ENCODE measurements around the gene FBL.

FBL gene

GRCh38 chr19:39830847-39831246 lies 15.3 kb downstream of the FBL start:
- peaks cover 69% of the 10 kb centered on the region for H4K20me1 ChIP-seq
- H3K4me1 ChIP-seq, result peaks cover 49% of the 10 kb centered on the region
- H3K4me3 ChIP-seq, result no peak overlapping the region
- H3K9ac ChIP-seq, result no peak overlapping the region
- H3K27me3 ChIP-seq, result no peaks in the 10 kb centered on the region; the same call in 1 of the 2 replicates
- no peak for TF ChIP-seq Cebpa-rat (IDR thresholded peaks at IDR 0.05)
- H3K36me3 ChIP-seq, result peaks cover 76% of the 10 kb centered on the region
- no peak overlapping the region for H3K4me2 ChIP-seq
- no peak overlapping the region for H3K27ac ChIP-seq
- H3K9me3 ChIP-seq, result no peaks in the 10 kb centered on the region

GRCh38 chr19:39830406-39830805 lies 15.8 kb downstream of the FBL start:
- H3K9ac ChIP-seq, result no peak overlapping the region
- peaks cover 64% of the 10 kb centered on the region for H4K20me1 ChIP-seq
- peaks cover 49% of the 10 kb centered on the region for H3K4me1 ChIP-seq
- TF ChIP-seq Cebpa-rat (IDR thresholded peaks at IDR 0.05), result no peak
- H3K36me3 ChIP-seq, result peaks cover 76% of the 10 kb centered on the region
- H3K4me3 ChIP-seq, result no peak overlapping the region
- no peaks in the 10 kb centered on the region; the same call in 1 of the 2 replicates for H3K27me3 ChIP-seq
- H3K27ac ChIP-seq, result no peak overlapping the region
- H3K9me3 ChIP-seq, result no peaks in the 10 kb centered on the region
- no peak overlapping the region for H3K4me2 ChIP-seq

GRCh38 chr19:39829702-39830275 lies 16.4 kb downstream of the FBL start:
- Histone ChIP-seq H3K4me1 (peaks cover 52% of the 10 kb centered on the region), H3K9ac (no peak overlapping the region), H4K20me1 (peaks cover 58% of the 10 kb centered on the region), H3K9me3 (no peaks in the 10 kb centered on the region), H3K27ac (no peak overlapping the region), H3K4me2 (peak overlapping the region; percentile 1; the same call in 1 of the 2 replicates), H3K27me3 (no peaks in the 10 kb centered on the region; the same call in 1 of the 2 replicates), H3K4me3 (no peak overlapping the region), H3K36me3 (peaks cover 76% of the 10 kb centered on the region)
- no peak for TF ChIP-seq Cebpa-rat (IDR thresholded peaks at IDR 0.05)

- H3K9ac ChIP-seq, result no peak overlapping the region
- no peak overlapping the region for H3K27ac ChIP-seq
- peaks cover 68% of the 10 kb centered on the region for H3K36me3 ChIP-seq
- no peak for TF ChIP-seq Cebpa-rat (IDR thresholded peaks at IDR 0.05)
- no peak overlapping the region for H3K4me2 ChIP-seq
- H4K20me1 ChIP-seq, result peaks cover 48% of the 10 kb centered on the region
- no peak overlapping the region for H3K4me3 ChIP-seq
- H3K27me3 ChIP-seq, result no peaks in the 10 kb centered on the region; the same call in 1 of the 2 replicates
- no peaks in the 10 kb centered on the region for H3K9me3 ChIP-seq
- H3K4me1 ChIP-seq, result peaks cover 45% of the 10 kb centered on the region
Observed at GRCh38 chr19:39828654-39829032, 17.5 kb downstream of the FBL start.

GRCh38 chr19:39828015-39828653 lies 18.0 kb downstream of the FBL start:
- H3K9ac ChIP-seq, result no peak overlapping the region
- H4K20me1 ChIP-seq, result peaks cover 43% of the 10 kb centered on the region
- peaks cover 68% of the 10 kb centered on the region for H3K36me3 ChIP-seq

GRCh38 chr19:39827216-39827615 lies 19.0 kb downstream of the FBL start:
- Histone ChIP-seq H3K36me3 (peaks cover 72% of the 10 kb centered on the region), H3K4me3 (no peak overlapping the region), H3K9ac (no peak overlapping the region), H3K4me2 (no peak overlapping the region), H3K27ac (no peak overlapping the region), H3K4me1 (peaks cover 35% of the 10 kb centered on the region), H4K20me1 (peaks cover 33% of the 10 kb centered on the region), H3K9me3 (no peaks in the 10 kb centered on the region), H3K27me3 (no peaks in the 10 kb centered on the region; the same call in 1 of the 2 replicates)
- TF ChIP-seq Cebpa-rat (IDR thresholded peaks at IDR 0.05), result no peak

More at GRCh38 chr19:39828015-39828653, 18.0 kb downstream of the FBL start:
- Histone ChIP-seq H3K9me3 (no peaks in the 10 kb centered on the region), H3K4me3 (no peak overlapping the region), H3K4me1 (peaks cover 44% of the 10 kb centered on the region), H3K4me2 (no peak overlapping the region), H3K27ac (no peak overlapping the region), H3K27me3 (no peaks in the 10 kb centered on the region; the same call in 1 of the 2 replicates)
- no peak for TF ChIP-seq Cebpa-rat (IDR thresholded peaks at IDR 0.05)

- no peak overlapping the region for H3K27ac ChIP-seq
- H3K9me3 ChIP-seq, result no peaks in the 10 kb centered on the region
Observed at GRCh38 chr19:39826311-39826945, 19.8 kb downstream of the FBL start.

GRCh38 chr19:39825531-39826076 lies 20.6 kb downstream of the FBL start:
- Histone ChIP-seq H3K36me3 (peaks cover 62% of the 10 kb centered on the region), H3K9me3 (no peaks in the 10 kb centered on the region), H4K20me1 (peaks cover 17% of the 10 kb centered on the region), H3K27ac (no peak overlapping the region), H3K4me1 (peaks cover 25% of the 10 kb centered on the region; the same call in 1 of the 2 replicates), H3K4me2 (no peak overlapping the region), H3K4me3 (no peak overlapping the region), H3K9ac (no peak overlapping the region), H3K27me3 (no peaks in the 10 kb centered on the region)
- TF ChIP-seq Cebpa-rat (IDR thresholded peaks at IDR 0.05), result no peak

More at GRCh38 chr19:39826311-39826945, 19.8 kb downstream of the FBL start:
- H3K4me1 ChIP-seq, result peaks cover 27% of the 10 kb centered on the region
- TF ChIP-seq Cebpa-rat (IDR thresholded peaks at IDR 0.05), result no peak
- H3K4me3 ChIP-seq, result no peak overlapping the region
- no peaks in the 10 kb centered on the region; the same call in 1 of the 2 replicates for H3K27me3 ChIP-seq
- H3K36me3 ChIP-seq, result peaks cover 67% of the 10 kb centered on the region
- no peak overlapping the region for H3K4me2 ChIP-seq
- H3K9ac ChIP-seq, result no peak overlapping the region
- H4K20me1 ChIP-seq, result peaks cover 26% of the 10 kb centered on the region

- H3K4me2 ChIP-seq, result peak overlapping the region; percentile 25
- H3K27me3 ChIP-seq, result no peaks in the 10 kb centered on the region
- no peak overlapping the region for H3K4me3 ChIP-seq
- peaks cover 12% of the 10 kb centered on the region for H4K20me1 ChIP-seq
- H3K36me3 ChIP-seq, result peaks cover 57% of the 10 kb centered on the region
- no peaks in the 10 kb centered on the region for H3K9me3 ChIP-seq
- H3K27ac ChIP-seq, result no peak overlapping the region
- H3K9ac ChIP-seq, result no peak overlapping the region
- no peak for TF ChIP-seq Cebpa-rat (IDR thresholded peaks at IDR 0.05)
- H3K4me1 ChIP-seq, result peaks cover 25% of the 10 kb centered on the region; the same call in 1 of the 2 replicates
Observed at GRCh38 chr19:39825093-39825463, 21.1 kb downstream of the FBL start.
